ENCODE data around the gene CD2AP. TPM values are rescaled to one million over a fixed set of nuclear protein-coding genes. Genes with fewer than 3 reads are reported as not detected.

CD2AP gene
- total and polyA plus RNA-seq, 2 experiments from 2014 or later: 13.2 to 22.8 TPM

- Histone ChIP-seq H4K20me1 (ENCODE audit: insufficient read depth) (no peaks in the 10 kb centered on the region), H3K27ac (no peak overlapping the region), H3K9me3 (ENCODE audit: low read depth) (no peaks in the 10 kb centered on the region), H3K27me3 (replicated peaks; ENCODE audit: insufficient read depth) (no peaks in the 10 kb centered on the region), H3K9ac (no peak overlapping the region), H3K4me3 (no peak overlapping the region), H3K4me1 (ENCODE audit: insufficient read depth) (peaks cover 13% of the 10 kb centered on the region), H3K9me2 (ENCODE audit: insufficient read depth) (no peaks in the 10 kb centered on the region), H3K36me3 (ENCODE audit: low read depth) (peaks cover 18% of the 10 kb centered on the region), H3K4me2 (ENCODE audit: unreplicated experiment) (no peak overlapping the region), H2AFZ (no peak overlapping the region), H3F3A (ENCODE audit: insufficient read depth) (no peaks in the 10 kb centered on the region), H3K79me2 (ENCODE audit: insufficient read depth) (no peaks in the 10 kb centered on the region)
- WGBS, 2 experiments (ENCODE audit: low coverage in 1 of 2, low lambda C conversion rate in 2 of 2, missing lambda C conversion rate in 2 of 2): 94 to 98% methylated on average over 1 of the region's 1 CpG
- in situ Hi-C loops (cut with MboI): no loop called here
- no peak for DNase-seq
- no peak for TF ChIP-seq EZH2 (IDR thresholded peaks at IDR 0.05; ENCODE audit: insufficient read depth, poor library complexity, severe bottlenecking)
- no peak for TF ChIP-seq EZH2phosphoT487 (IDR thresholded peaks at IDR 0.05; ENCODE audit: insufficient read depth, low read depth)
These were observed 121.9 kb downstream of the CD2AP start for GRCh38 chr6:47599512-47599911.

- no peak for TF ChIP-seq EZH2phosphoT487 (IDR thresholded peaks at IDR 0.05; ENCODE audit: insufficient read depth, low read depth)
- TF ChIP-seq EZH2 (IDR thresholded peaks at IDR 0.05; ENCODE audit: insufficient read depth, poor library complexity, severe bottlenecking): no peak
- no peak for DNase-seq
- Histone ChIP-seq H2AFZ (no peak overlapping the region), H4K20me1 (ENCODE audit: insufficient read depth) (no peaks in the 10 kb centered on the region), H3K4me1 (ENCODE audit: insufficient read depth) (peaks cover 16% of the 10 kb centered on the region), H3K4me3 (no peak overlapping the region), H3K27me3 (replicated peaks; ENCODE audit: insufficient read depth) (no peaks in the 10 kb centered on the region), H3F3A (ENCODE audit: insufficient read depth) (no peaks in the 10 kb centered on the region), H3K27ac (no peak overlapping the region), H3K4me2 (ENCODE audit: unreplicated experiment) (no peak overlapping the region), H3K9me3 (ENCODE audit: low read depth) (no peaks in the 10 kb centered on the region), H3K36me3 (ENCODE audit: low read depth) (peaks cover 31% of the 10 kb centered on the region), H3K9me2 (ENCODE audit: insufficient read depth) (no peaks in the 10 kb centered on the region), H3K79me2 (ENCODE audit: insufficient read depth) (no peaks in the 10 kb centered on the region), H3K9ac (no peak overlapping the region)
- WGBS, 2 experiments (ENCODE audit: low coverage in 1 of 2, low lambda C conversion rate in 2 of 2, missing lambda C conversion rate in 2 of 2): 90 to 97% methylated on average over 1 of the region's 1 CpG
- in situ Hi-C loops (cut with MboI): no loop called here
These were observed 125.6 kb downstream of the CD2AP start for GRCh38 chr6:47603227-47603626.

DNA sequence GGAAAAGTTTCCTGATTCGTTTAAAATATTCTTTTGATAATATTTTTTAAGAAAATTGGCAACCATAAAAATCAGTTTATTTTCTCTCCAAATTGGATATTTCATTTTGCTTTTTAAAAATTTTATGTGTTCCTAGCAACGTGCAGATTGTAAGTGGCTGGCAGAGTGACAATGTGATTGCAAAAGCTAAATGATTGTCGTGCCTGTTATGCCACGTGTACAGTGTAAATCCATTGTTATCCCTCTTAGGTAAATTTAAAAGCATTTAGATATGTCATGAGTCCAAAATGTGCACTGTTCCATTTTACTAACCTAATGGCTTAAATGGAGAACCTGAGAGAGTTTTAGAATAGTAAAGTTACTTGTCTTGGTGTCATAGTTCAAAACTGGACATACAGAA, 126.4 kb downstream of the CD2AP start:
- no peaks in the 10 kb centered on the region for H3F3A ChIP-seq (ENCODE audit: insufficient read depth)
- in situ Hi-C loops (cut with MboI): no loop called here

GRCh38 chr6:47621838-47622449, 144.4 kb downstream of the CD2AP start:
- peaks cover 16% of the 10 kb centered on the region for H3K36me3 ChIP-seq (ENCODE audit: low read depth)
- WGBS, 2 experiments (ENCODE audit: low coverage in 1 of 2, low lambda C conversion rate in 2 of 2, missing lambda C conversion rate in 2 of 2): 89% methylated on average over 12 of the region's 12 CpGs
- no peak for DNase-seq
- TF ChIP-seq EZH2phosphoT487 (IDR thresholded peaks at IDR 0.05; ENCODE audit: insufficient read depth, low read depth): no peak
- no peak for TF ChIP-seq EZH2 (IDR thresholded peaks at IDR 0.05; ENCODE audit: insufficient read depth, poor library complexity, severe bottlenecking)
- no peaks in the 10 kb centered on the region for H3K9me3 ChIP-seq (ENCODE audit: low read depth)
- 0 out of 2 replicates have a peak, but pooled peaks cover 8% of the 10 kb centered on the region for H3K79me2 ChIP-seq (ENCODE audit: insufficient read depth)
- H3K4me1 ChIP-seq (ENCODE audit: insufficient read depth): no peaks in the 10 kb centered on the region
- no peaks in the 10 kb centered on the region for H3K9me2 ChIP-seq (ENCODE audit: insufficient read depth)
- H3F3A ChIP-seq (ENCODE audit: insufficient read depth): no peaks in the 10 kb centered on the region
- H4K20me1 ChIP-seq (ENCODE audit: insufficient read depth): 0 out of 2 replicates have a peak, but pooled peaks cover 3% of the 10 kb centered on the region
- no peak overlapping the region for H3K9ac ChIP-seq
- no peak overlapping the region for H2AFZ ChIP-seq
- in situ Hi-C loops (cut with MboI): no loop called here
- H3K27ac ChIP-seq: no peak overlapping the region
- no peak overlapping the region for H3K4me3 ChIP-seq
- no peaks in the 10 kb centered on the region for H3K27me3 ChIP-seq (replicated peaks; ENCODE audit: insufficient read depth)
- H3K4me2 ChIP-seq (ENCODE audit: unreplicated experiment): no peak overlapping the region

More for the DNA sequence above, 126.4 kb downstream of the CD2AP start:
- no peak overlapping the region for H3K9ac ChIP-seq
- peaks cover 16% of the 10 kb centered on the region for H3K4me1 ChIP-seq (ENCODE audit: insufficient read depth)
- H3K36me3 ChIP-seq (ENCODE audit: low read depth): peaks cover 39% of the 10 kb centered on the region
- no peak overlapping the region for H3K4me3 ChIP-seq
- H3K9me2 ChIP-seq (ENCODE audit: insufficient read depth): no peaks in the 10 kb centered on the region
- peak; percentile 50 for DNase-seq
- no peak for TF ChIP-seq EZH2 (IDR thresholded peaks at IDR 0.05; ENCODE audit: insufficient read depth, poor library complexity, severe bottlenecking)
- peak overlapping the region; percentile 13 for H3K4me2 ChIP-seq (ENCODE audit: unreplicated experiment)
- no peaks in the 10 kb centered on the region for H4K20me1 ChIP-seq (ENCODE audit: insufficient read depth)
- WGBS, 2 experiments (ENCODE audit: low coverage in 1 of 2, low lambda C conversion rate in 2 of 2, missing lambda C conversion rate in 2 of 2): 19 to 23% methylated on average over 4 of the region's 4 CpGs
- no peaks in the 10 kb centered on the region for H3K9me3 ChIP-seq (ENCODE audit: low read depth)
- no peaks in the 10 kb centered on the region for H3K27me3 ChIP-seq (replicated peaks; ENCODE audit: insufficient read depth)
- no peaks in the 10 kb centered on the region for H3K79me2 ChIP-seq (ENCODE audit: insufficient read depth)
- peak overlapping the region; percentile 3; the same call in 1 of the 2 replicates for H3K27ac ChIP-seq
- no peak overlapping the region for H2AFZ ChIP-seq
